Tibial artery (tissue), 4 donors: Measurements from ENCODE around the gene RTL3.

ENCODE experiments used
- DNase-seq, 2 donors: peaks; one replicate each; pipeline ENCODE4 v3.0.0-alpha.2; 2019
- H3K27ac ChIP-seq, 2 donors: fragments of 200-600 bp; sonication (generic) in 1 of 2; 1 replicate in 1 of 2; 2 replicates in 1 of 2; pipeline ENCODE4 v1.5.1; 2018 to 2019; ENCODE audit warnings: mild to moderate bottlenecking in 1 of 2
- H3K27me3 ChIP-seq, 2 donors: fragments of 200-600 bp; sonication (generic) in 1 of 2; one replicate each; pipeline versions ENCODE4 v1.5.1 to v1.6.0; 2016 to 2019
- H3K36me3 ChIP-seq, 3 donors: fragments of 200-600 bp; sonication (generic) in 2 of 3; one replicate each; pipeline ENCODE4 v1.5.1; 2016 to 2019; ENCODE audit warnings: mild to moderate bottlenecking in 2 of 3
- H3K4me1 ChIP-seq, 4 donors: fragments of 200-600 bp; sonication (generic) in 2 of 4; 1 replicate in 3 of 4; 2 replicates in 1 of 4; pipeline ENCODE4 v1.5.1; 2016 to 2019
- H3K4me3 ChIP-seq, 2 donors: fragments of 200-600 bp; sonication (generic) in 1 of 2; 1 replicate in 1 of 2; 2 replicates in 1 of 2; pipeline ENCODE4 v1.5.1; 2018 to 2019; ENCODE audit warnings: mild to moderate bottlenecking in 2 of 2
- H3K9me3 ChIP-seq, 3 donors: fragments of 200-600 bp; sonication (generic) in 1 of 3; one replicate each; pipeline ENCODE4 v1.5.1; 2016 to 2019
- intact Hi-C: fragments of 100-400 bp; cut with DNase I; formaldehyde crosslinking; loops from one replicate; pipeline ENCODE4 v1.15.0; 2023; ENCODE audit warnings: low total_unique reads
- TF ChIP-seq, protein P1 (sequence below), 2 experiments: fragments of 200-600 bp in 1 of 2; fragments of 450-650 bp in 1 of 2; IDR thresholded peaks; one replicate each; pipeline ENCODE4 v1.5.1; 2017 to 2019; ENCODE audit warnings: antibody characterized with exemption in 2 of 2, mild to moderate bottlenecking in 1 of 2, moderate library complexity in 1 of 2

The RTL3 gene

DNA sequence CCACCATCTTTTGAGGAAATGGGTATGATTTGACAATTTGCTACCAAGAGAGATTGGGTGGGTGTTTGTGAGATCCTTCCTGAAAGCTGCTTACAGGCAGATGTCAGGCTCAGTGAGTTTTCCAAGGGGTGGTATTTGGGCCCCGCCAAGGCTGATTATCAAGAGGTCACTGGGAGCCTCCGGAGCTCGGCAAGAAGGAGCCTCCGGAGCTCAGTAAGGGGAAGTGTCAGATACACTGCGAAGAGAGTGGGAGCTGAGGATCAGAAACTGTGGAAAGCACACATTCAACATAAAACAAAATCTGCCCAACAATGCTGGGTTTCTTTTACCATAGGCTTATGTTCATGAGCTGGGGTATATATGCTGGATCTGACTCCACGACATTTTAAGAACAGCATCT, 714 bp downstream of the RTL3 start:
- H3K9me3 ChIP-seq: no peaks in the 10 kb centered on the region
- TF ChIP-seq, protein P1, sequence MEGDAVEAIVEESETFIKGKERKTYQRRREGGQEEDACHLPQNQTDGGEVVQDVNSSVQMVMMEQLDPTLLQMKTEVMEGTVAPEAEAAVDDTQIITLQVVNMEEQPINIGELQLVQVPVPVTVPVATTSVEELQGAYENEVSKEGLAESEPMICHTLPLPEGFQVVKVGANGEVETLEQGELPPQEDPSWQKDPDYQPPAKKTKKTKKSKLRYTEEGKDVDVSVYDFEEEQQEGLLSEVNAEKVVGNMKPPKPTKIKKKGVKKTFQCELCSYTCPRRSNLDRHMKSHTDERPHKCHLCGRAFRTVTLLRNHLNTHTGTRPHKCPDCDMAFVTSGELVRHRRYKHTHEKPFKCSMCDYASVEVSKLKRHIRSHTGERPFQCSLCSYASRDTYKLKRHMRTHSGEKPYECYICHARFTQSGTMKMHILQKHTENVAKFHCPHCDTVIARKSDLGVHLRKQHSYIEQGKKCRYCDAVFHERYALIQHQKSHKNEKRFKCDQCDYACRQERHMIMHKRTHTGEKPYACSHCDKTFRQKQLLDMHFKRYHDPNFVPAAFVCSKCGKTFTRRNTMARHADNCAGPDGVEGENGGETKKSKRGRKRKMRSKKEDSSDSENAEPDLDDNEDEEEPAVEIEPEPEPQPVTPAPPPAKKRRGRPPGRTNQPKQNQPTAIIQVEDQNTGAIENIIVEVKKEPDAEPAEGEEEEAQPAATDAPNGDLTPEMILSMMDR (IDR thresholded peaks at IDR 0.05): no peak
- intact Hi-C loops: loop anchor here (2.0 kb wide), 1 partner anchor 36 kb away; no protein-coding TSS in a partner anchor
- H3K36me3 ChIP-seq: no peaks in the 10 kb centered on the region
- peaks cover 0 to 20% (median 0%) of the 10 kb centered on the region in 4 donors for H3K4me1 ChIP-seq
- H3K27ac ChIP-seq: peak overlapping the region; percentile 21 to 59
- no peak for DNase-seq
- H3K4me3 ChIP-seq: no peak overlapping the region
- H3K27me3 ChIP-seq: no peaks in the 10 kb centered on the region

DNA sequence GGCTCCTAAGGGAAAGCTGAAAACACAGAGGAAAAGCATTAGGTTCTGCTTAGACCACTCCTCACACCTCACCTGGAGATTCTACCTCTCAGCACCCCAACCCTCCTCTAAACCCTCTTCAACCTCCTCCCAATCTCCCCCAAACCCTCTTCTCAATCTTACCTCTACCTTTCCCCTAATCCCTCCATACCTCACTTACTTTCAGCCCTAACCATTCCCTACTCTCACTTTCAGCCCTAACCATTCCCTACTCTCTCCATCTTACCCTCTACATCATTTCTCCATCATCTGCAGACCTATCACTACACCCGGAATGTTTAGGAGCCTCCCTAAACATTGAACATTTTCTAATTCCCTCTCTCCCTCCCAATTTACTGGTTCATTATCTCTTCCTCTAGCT, 3.5 kb downstream of the RTL3 start:
- no peak for DNase-seq
- H3K4me3 ChIP-seq: no peak overlapping the region
- TF ChIP-seq, protein P1 (IDR thresholded peaks at IDR 0.05): no peak
- H3K36me3 ChIP-seq: no peaks in the 10 kb centered on the region
- peaks cover 0 to 33% (median 0%) of the 10 kb centered on the region in 4 donors for H3K4me1 ChIP-seq
- intact Hi-C loops: no loop called here
- no peaks in the 10 kb centered on the region for H3K9me3 ChIP-seq
- H3K27me3 ChIP-seq: no peaks in the 10 kb centered on the region
- no peak overlapping the region for H3K27ac ChIP-seq

DNA sequence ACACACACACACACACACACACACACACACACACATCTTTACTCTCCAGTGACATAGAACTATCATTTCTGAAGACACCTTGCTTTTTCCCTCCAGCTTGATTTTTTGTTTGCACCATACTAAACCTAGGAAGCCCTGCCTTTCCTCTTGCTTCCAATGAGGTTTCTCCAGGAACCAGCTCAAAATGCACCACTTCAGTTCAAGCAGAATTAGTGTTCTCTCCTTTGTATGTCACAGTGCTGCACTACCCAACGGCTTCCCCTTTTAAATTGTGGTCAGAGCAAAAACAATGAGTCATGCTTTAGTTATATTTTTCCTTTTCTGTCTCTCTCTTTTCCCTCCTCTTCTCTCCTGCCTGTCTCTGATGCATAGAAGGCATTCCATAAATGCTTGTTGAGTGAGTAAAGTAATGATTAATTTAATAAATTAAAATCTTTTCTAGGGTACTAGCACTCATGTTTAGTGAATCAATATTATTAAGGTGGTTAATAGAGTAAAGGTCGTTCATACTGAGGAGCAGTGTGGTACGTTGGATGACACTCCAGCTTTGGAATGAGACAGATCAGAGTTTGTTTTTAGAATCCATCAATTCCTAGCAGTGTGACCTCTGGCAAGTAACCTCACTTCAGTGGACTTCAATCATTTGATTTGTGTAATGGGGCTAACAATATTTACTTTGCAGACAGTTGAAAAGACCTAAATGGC, 5.9 kb downstream of the RTL3 start:
- TF ChIP-seq, protein P1 (IDR thresholded peaks at IDR 0.05): no peak

DNA sequence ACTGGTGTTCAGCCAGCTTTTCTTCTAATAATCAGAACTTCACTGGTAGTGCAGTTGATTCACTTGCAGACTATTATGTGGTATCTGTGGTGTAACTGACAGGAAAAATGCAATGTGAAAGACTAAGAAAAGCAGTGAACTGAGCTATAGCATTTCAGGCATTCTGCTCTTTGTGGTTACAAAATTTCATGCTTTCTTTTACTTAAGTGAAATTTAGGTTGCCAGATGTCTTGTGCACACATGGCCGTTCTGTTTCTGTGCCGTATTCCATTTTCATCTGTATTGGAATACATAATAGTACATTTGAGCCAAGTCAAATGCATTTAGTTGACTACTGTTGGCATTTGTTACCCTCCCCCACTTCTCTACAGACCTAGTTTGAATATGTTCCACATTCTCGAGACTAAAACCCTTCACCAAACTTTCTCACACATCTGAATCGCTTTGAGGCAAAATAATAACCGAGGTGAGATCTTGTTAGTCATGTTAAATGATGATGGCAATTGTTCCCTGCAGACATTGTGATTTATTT, 8.2 kb downstream of the RTL3 start:
- H3K36me3 ChIP-seq: no peaks in the 10 kb centered on the region
- no peaks in the 10 kb centered on the region for H3K27me3 ChIP-seq
- TF ChIP-seq, protein P1 (IDR thresholded peaks at IDR 0.05): no peak
- peaks cover 0 to 20% (median 0%) of the 10 kb centered on the region in 4 donors for H3K4me1 ChIP-seq
- peak overlapping the region in 1 of 2 donors; percentile 35 for H3K27ac ChIP-seq
- DNase-seq: no peak
- H3K4me3 ChIP-seq: no peak overlapping the region
- H3K9me3 ChIP-seq: no peaks in the 10 kb centered on the region
- intact Hi-C loops: no loop called here

More for the DNA sequence above, 5.9 kb downstream of the RTL3 start:
- H3K36me3 ChIP-seq: no peaks in the 10 kb centered on the region
- H3K4me1 ChIP-seq: peaks cover 0 to 20% (median 0%) of the 10 kb centered on the region in 4 donors
- no peaks in the 10 kb centered on the region for H3K27me3 ChIP-seq
- DNase-seq: no peak
- no peaks in the 10 kb centered on the region for H3K9me3 ChIP-seq
- no peak overlapping the region for H3K4me3 ChIP-seq
- intact Hi-C loops: no loop called here
- H3K27ac ChIP-seq: peak overlapping the region; percentile 33 to 49

DNA sequence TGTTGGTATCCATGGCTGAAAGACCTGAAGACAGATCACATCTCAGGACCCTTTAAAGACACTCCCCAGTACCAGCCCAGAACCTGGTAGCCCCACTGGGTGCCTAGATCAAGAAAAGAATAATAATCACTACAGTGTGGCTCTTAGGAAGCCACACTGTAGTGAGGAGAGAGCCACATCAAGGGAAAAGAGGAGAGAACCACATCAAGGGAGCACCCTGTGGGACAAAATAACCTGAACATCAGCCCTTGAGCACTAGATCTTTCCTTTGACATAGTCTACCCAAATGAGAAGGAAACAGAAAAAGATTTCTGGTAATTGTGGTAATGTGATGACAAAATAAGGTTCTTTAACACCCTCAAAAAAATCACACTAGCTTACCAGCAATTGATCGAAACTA, 15.3 kb downstream of the RTL3 start:
- TF ChIP-seq, protein P1 (IDR thresholded peaks at IDR 0.05): no peak
- Histone ChIP-seq H3K27me3 (no peaks in the 10 kb centered on the region), H3K27ac (no peak overlapping the region), H3K36me3 (no peaks in the 10 kb centered on the region), H3K4me3 (no peak overlapping the region), H3K4me1 (no peaks in the 10 kb centered on the region), H3K9me3 (peaks cover 0 to 3% (median 0%) of the 10 kb centered on the region in 3 donors)
- no peak for DNase-seq
- intact Hi-C loops: no loop called here
